ENCODE measurements around the gene SDC4.
A peak's percentile ranks its signal among the peaks of the same experiment; 100 is the strongest.

SDC4 gene

GRCh38 chr20:45344168-45344860 is 3.9 kb downstream of the SDC4 start:
- TF ChIP-seq, protein P1, sequence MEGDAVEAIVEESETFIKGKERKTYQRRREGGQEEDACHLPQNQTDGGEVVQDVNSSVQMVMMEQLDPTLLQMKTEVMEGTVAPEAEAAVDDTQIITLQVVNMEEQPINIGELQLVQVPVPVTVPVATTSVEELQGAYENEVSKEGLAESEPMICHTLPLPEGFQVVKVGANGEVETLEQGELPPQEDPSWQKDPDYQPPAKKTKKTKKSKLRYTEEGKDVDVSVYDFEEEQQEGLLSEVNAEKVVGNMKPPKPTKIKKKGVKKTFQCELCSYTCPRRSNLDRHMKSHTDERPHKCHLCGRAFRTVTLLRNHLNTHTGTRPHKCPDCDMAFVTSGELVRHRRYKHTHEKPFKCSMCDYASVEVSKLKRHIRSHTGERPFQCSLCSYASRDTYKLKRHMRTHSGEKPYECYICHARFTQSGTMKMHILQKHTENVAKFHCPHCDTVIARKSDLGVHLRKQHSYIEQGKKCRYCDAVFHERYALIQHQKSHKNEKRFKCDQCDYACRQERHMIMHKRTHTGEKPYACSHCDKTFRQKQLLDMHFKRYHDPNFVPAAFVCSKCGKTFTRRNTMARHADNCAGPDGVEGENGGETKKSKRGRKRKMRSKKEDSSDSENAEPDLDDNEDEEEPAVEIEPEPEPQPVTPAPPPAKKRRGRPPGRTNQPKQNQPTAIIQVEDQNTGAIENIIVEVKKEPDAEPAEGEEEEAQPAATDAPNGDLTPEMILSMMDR (IDR thresholded peaks at IDR 0.05; ENCODE audit: control insufficient read depth, insufficient read depth, low read depth, low read length, missing control alignments) = no peak
- DNase-seq (ENCODE audit: low read depth) = peak; percentile 71
- H3K4me3 ChIP-seq (ENCODE audit: control insufficient read depth, low read depth, low read length) = peak overlapping the region; percentile 17

DNA sequence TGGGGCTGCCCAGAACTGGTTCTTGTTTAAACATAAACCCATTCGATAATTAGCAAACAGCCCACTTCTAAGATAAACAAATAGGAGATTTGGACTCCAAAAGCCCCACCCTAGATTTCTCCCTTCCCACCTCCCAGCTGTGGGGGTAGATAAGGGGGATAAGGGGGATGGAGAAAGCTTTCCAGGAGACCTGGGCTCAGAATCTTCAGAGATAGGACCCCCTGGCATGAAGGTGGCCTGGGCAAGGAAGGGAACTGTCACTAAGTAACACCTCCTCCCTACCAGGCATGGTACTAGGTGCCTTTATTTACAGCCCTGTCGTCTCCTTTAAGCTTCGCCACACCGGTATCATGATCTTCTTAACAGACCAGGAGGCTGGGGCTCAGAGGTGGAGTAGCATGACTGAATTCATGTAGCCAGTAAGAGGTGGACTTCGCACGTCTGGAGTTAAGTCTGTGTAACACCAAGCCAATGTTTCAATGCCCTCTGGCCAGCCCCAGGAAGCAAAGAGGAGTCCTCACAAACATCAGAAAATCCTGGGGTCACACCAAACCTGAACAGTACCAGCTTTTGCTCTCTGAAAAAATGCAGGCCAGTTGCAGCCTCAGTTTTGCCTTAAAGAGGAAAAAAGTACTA is 4.6 kb downstream of the SDC4 start:
- no peak for DNase-seq (ENCODE audit: low read depth)
- TF ChIP-seq, protein P1 (IDR thresholded peaks at IDR 0.05; ENCODE audit: control insufficient read depth, insufficient read depth, low read depth, low read length, missing control alignments) = no peak
- H3K4me3 ChIP-seq (ENCODE audit: control insufficient read depth, low read depth, low read length) = peak overlapping the region; percentile 10

- no peak for DNase-seq (ENCODE audit: low read depth)
- H3K4me3 ChIP-seq (ENCODE audit: control insufficient read depth, low read depth, low read length) = peak overlapping the region; percentile 10; the same call in 1 of the 2 replicates
- TF ChIP-seq, protein P1 (IDR thresholded peaks at IDR 0.05; ENCODE audit: control insufficient read depth, insufficient read depth, low read depth, low read length, missing control alignments) = no peak
These were observed 5.2 kb downstream of the SDC4 start for GRCh38 chr20:45342855-45343531.

DNA sequence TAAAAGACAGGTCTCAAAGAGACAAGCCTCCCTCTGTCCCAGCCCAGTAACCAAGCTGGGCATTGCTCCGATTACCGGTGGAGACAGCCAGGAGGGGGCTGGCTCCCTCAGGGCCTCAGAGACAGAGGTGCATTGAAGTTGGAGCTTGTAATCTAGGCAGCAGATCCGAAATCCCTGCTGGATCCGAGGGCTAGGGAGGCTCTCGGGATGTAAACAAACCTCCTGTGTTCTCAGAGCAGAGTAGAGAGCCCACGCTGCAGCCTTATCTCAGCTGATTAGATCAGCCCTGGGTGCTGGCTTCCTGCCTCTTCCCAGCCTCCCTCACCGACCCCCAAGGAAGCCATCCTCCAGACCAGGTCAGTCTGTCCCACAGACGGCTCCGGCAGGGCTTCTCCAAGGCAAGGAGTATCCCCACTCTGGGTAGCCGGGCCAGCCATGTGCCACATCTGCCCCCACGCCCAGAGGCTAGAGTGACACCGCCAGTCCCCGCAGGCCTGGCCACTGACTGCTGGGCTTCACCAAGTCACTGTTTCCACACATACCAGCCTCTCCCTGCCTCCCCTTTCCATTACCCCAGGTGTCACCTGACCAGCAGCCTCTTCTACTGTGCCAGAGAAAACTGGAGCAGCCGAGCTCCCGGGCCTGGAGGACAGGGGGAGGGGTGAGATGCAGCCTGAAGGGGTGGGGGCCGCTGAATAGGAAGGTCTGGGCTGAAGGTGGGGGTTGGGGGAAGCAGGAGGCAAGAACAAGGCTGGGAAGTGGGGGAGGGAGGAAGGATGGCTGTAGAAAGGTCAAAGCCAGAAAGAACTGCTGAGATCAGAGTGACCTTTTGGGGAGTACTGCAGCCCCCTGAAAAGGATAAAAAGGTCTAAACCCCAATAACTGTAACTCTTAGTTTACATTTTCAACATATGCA is 6.0 kb downstream of the SDC4 start:
- H3K4me3 ChIP-seq (ENCODE audit: control insufficient read depth, low read depth, low read length) = peak overlapping the region; percentile 19
- TF ChIP-seq, protein P1 (IDR thresholded peaks at IDR 0.05; ENCODE audit: control insufficient read depth, insufficient read depth, low read depth, low read length, missing control alignments) = no peak
- DNase-seq (ENCODE audit: low read depth) = no peak

DNA sequence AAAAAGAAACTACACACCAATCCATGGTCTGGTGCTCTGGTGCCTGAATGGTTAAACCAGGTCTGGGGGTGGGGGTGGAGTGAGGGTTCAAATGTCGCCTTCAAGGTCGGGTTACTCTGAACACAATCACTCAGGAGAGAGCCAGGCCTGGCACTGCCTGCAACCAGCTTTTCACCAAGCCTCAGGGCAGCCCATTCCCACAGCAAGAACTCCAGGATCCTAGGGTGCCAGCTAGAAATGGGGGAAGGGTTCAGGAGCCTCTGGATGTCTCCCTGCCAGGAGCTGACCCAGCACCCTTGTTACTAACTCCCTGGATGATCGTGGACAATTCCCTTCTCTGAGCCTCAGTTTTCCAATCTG is 6.7 kb downstream of the SDC4 start:
- no peak for DNase-seq (ENCODE audit: low read depth)

More for the DNA sequence above, 6.7 kb downstream of the SDC4 start:
- H3K4me3 ChIP-seq (ENCODE audit: control insufficient read depth, low read depth, low read length) = peak overlapping the region; percentile 19; the same call in 1 of the 2 replicates
- TF ChIP-seq, protein P1 (IDR thresholded peaks at IDR 0.05; ENCODE audit: control insufficient read depth, insufficient read depth, low read depth, low read length, missing control alignments) = no peak
